Measurements from ENCODE around the gene HHIPL1.
A peak's percentile ranks its signal among the peaks of the same experiment; 100 is the strongest.

The HHIPL1 gene

DNA sequence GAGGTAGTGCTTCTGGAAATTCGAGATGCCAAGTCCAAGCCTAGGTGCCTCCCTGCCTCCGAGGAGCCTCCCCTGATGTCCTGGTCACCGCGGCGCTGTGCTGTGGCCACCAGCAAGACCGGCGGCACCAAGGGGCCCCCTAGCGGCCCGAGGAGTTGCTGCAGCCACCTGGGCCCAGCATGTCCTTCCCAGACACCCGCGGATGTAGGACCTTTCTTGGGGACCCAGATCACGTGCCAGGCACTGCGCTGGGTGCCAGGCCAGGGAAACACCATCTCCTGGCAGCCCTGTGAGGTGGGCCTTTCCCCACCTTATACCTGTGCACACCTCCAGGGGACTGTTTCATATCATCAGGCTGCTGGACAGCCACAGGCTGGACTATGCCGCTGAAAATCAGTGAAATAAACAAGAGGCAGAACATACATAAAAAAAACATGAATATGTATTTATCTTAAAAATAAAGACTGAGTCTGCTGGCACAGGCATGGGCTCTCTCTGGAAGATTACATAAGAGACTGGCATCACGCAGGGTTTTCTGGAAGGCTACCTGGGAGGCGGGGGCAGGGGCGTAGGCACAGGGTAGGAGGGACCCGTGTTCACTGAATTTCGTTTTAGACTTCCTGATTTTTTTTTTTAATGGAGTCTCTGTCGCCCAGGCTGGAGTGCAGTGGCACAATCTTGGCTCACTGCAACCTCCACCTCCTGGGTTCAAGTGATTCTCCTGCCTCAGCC, 15.9 kb upstream of the HHIPL1 start:
- H3K27ac ChIP-seq (ENCODE audit: low read length): no peak overlapping the region
- H3K36me3 ChIP-seq (ENCODE audit: insufficient read depth, low read length): no peaks in the 10 kb centered on the region
- H3K4me2 ChIP-seq (ENCODE audit: insufficient read depth, low read length): 0 out of 2 replicates have a peak overlapping the region, but pooled peaks have one; percentile 11
- ATAC-seq (ENCODE audit: insufficient read depth, low read depth): peak; percentile 90
- H3K79me2 ChIP-seq (ENCODE audit: insufficient read depth, low read length): no peaks in the 10 kb centered on the region
- peaks cover 19% of the 10 kb centered on the region for H4K20me1 ChIP-seq (ENCODE audit: insufficient read depth, low read length)
- peaks cover 6% of the 10 kb centered on the region for H3K4me1 ChIP-seq (ENCODE audit: insufficient read depth, low read length)
- TF ChIP-seq EZH2 (IDR thresholded peaks at IDR 0.05; ENCODE audit: borderline replicate concordance, low read depth, low read length, severe bottlenecking): no peak
- TF ChIP-seq, protein P1, sequence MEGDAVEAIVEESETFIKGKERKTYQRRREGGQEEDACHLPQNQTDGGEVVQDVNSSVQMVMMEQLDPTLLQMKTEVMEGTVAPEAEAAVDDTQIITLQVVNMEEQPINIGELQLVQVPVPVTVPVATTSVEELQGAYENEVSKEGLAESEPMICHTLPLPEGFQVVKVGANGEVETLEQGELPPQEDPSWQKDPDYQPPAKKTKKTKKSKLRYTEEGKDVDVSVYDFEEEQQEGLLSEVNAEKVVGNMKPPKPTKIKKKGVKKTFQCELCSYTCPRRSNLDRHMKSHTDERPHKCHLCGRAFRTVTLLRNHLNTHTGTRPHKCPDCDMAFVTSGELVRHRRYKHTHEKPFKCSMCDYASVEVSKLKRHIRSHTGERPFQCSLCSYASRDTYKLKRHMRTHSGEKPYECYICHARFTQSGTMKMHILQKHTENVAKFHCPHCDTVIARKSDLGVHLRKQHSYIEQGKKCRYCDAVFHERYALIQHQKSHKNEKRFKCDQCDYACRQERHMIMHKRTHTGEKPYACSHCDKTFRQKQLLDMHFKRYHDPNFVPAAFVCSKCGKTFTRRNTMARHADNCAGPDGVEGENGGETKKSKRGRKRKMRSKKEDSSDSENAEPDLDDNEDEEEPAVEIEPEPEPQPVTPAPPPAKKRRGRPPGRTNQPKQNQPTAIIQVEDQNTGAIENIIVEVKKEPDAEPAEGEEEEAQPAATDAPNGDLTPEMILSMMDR (IDR thresholded peaks at IDR 0.05; ENCODE audit: borderline replicate concordance, extremely low read depth, low read length, poor library complexity, severe bottlenecking): peak; percentile 92
- H3K27me3 ChIP-seq (ENCODE audit: insufficient read depth, low read length, poor library complexity): peaks cover 7% of the 10 kb centered on the region
- peak; percentile 62 for DNase-seq
- no peak overlapping the region for H3K9ac ChIP-seq (ENCODE audit: low read depth, low read length)
- no peaks in the 10 kb centered on the region for H3K9me3 ChIP-seq (ENCODE audit: insufficient read depth, low read length, severe bottlenecking)
- H3K4me3 ChIP-seq (ENCODE audit: low read depth in 1 of 2, low read length in 2 of 2): no peak overlapping the region
- no peak overlapping the region for H2AFZ ChIP-seq (ENCODE audit: low read depth, low read length)

DNA sequence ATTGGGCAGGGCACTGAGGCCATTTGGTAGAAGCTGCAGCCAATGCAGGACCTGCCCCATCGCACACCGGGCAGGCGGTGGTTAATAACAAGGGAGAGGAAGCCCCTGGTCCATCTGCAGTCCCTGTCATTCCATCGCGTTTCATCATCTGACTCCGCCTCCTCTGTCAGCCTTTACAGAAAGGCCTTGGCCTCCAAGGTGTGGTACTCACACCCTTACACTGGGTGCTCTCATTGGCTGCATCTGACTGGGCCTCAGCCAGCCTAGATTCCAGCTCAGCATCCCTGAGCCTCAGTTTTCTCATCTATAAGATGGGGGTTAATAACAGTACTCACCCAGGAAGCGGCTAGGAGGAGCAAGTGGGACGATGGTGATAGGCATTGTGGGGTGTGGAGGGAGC, 14.7 kb upstream of the HHIPL1 start:
- Histone ChIP-seq H3K4me3 (ENCODE audit: low read depth in 1 of 2, low read length in 2 of 2) (no peak overlapping the region), H4K20me1 (ENCODE audit: insufficient read depth, low read length) (peaks cover 19% of the 10 kb centered on the region), H3K4me1 (ENCODE audit: insufficient read depth, low read length) (peaks cover 6% of the 10 kb centered on the region), H3K9me3 (ENCODE audit: insufficient read depth, low read length, severe bottlenecking) (no peaks in the 10 kb centered on the region), H3K27me3 (ENCODE audit: insufficient read depth, low read length, poor library complexity) (no peaks in the 10 kb centered on the region), H3K36me3 (ENCODE audit: insufficient read depth, low read length) (no peaks in the 10 kb centered on the region), H3K4me2 (ENCODE audit: insufficient read depth, low read length) (no peak overlapping the region), H3K9ac (ENCODE audit: low read depth, low read length) (no peak overlapping the region), H3K79me2 (ENCODE audit: insufficient read depth, low read length) (no peaks in the 10 kb centered on the region), H3K27ac (ENCODE audit: low read length) (no peak overlapping the region), H2AFZ (ENCODE audit: low read depth, low read length) (no peak overlapping the region)
- no peak for TF ChIP-seq EZH2 (IDR thresholded peaks at IDR 0.05; ENCODE audit: borderline replicate concordance, low read depth, low read length, severe bottlenecking)
- TF ChIP-seq, protein P1 (IDR thresholded peaks at IDR 0.05; ENCODE audit: borderline replicate concordance, extremely low read depth, low read length, poor library complexity, severe bottlenecking): no peak
- no peak for DNase-seq
- ATAC-seq (ENCODE audit: insufficient read depth, low read depth): no peak

DNA sequence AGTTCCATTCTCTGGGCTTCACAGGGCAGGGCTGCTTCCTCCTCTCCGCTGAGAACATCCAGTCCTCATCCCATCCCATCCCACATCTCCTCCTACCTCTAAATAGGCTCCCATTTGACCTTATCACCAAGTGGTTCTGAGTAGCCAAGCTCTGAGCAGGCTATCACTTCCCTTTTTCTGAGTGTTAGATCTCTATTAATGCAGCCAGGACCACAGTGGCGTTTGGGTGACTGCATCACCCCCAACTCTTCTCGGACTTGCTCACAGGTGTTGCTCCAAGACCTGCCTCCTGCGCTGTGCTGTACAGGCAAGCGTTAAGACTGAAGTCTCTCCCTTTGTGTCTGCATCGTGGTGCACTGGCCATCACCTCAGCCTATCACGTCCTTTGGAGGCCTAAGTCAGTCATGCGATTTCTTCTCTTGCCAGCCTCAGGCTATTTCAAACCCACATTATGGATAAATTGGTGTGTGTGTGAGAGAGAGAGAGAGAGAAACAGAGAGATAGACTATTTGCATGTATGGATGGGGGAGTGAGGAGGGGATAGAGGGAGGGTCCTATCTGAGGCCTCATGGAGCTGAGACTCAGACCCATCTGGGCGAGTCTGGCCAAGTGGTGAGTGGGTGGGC, 12.4 kb upstream of the HHIPL1 start:
- Histone ChIP-seq H3K4me1 (ENCODE audit: insufficient read depth, low read length) (peaks cover 6% of the 10 kb centered on the region), H3K27me3 (ENCODE audit: insufficient read depth, low read length, poor library complexity) (no peaks in the 10 kb centered on the region), H3K9ac (ENCODE audit: low read depth, low read length) (no peak overlapping the region), H3K79me2 (ENCODE audit: insufficient read depth, low read length) (no peaks in the 10 kb centered on the region), H3K36me3 (ENCODE audit: insufficient read depth, low read length) (no peaks in the 10 kb centered on the region), H3K27ac (ENCODE audit: low read length) (no peak overlapping the region), H4K20me1 (ENCODE audit: insufficient read depth, low read length) (peaks cover 9% of the 10 kb centered on the region), H2AFZ (ENCODE audit: low read depth, low read length) (no peak overlapping the region), H3K4me2 (ENCODE audit: insufficient read depth, low read length) (no peak overlapping the region), H3K9me3 (ENCODE audit: insufficient read depth, low read length, severe bottlenecking) (no peaks in the 10 kb centered on the region), H3K4me3 (ENCODE audit: low read depth in 1 of 2, low read length in 2 of 2) (no peak overlapping the region)
- ATAC-seq (ENCODE audit: insufficient read depth, low read depth) (no peak), DNase-seq (no peak)
- TF ChIP-seq EZH2 (IDR thresholded peaks at IDR 0.05; ENCODE audit: borderline replicate concordance, low read depth, low read length, severe bottlenecking): no peak
- TF ChIP-seq, protein P1 (IDR thresholded peaks at IDR 0.05; ENCODE audit: borderline replicate concordance, extremely low read depth, low read length, poor library complexity, severe bottlenecking): no peak
